Measurements from ENCODE around the gene LPAR2.

GRCh38 chr19:19628501-19629134, 598 bp upstream of the LPAR2 start:
- TF ChIP-seq, protein P1, sequence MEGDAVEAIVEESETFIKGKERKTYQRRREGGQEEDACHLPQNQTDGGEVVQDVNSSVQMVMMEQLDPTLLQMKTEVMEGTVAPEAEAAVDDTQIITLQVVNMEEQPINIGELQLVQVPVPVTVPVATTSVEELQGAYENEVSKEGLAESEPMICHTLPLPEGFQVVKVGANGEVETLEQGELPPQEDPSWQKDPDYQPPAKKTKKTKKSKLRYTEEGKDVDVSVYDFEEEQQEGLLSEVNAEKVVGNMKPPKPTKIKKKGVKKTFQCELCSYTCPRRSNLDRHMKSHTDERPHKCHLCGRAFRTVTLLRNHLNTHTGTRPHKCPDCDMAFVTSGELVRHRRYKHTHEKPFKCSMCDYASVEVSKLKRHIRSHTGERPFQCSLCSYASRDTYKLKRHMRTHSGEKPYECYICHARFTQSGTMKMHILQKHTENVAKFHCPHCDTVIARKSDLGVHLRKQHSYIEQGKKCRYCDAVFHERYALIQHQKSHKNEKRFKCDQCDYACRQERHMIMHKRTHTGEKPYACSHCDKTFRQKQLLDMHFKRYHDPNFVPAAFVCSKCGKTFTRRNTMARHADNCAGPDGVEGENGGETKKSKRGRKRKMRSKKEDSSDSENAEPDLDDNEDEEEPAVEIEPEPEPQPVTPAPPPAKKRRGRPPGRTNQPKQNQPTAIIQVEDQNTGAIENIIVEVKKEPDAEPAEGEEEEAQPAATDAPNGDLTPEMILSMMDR (conservative IDR thresholded peaks at IDR 0.05; ENCODE audit: low read depth in 2 of 2), result no peak
- peak; percentile 96 for TF ChIP-seq POLR2AphosphoS5 (IDR thresholded peaks at IDR 0.05; ENCODE audit: low read depth)
- TF ChIP-seq EZH2 (IDR thresholded peaks at IDR 0.05; ENCODE audit: low read depth, unreplicated experiment), result no peak
- no peak for TF ChIP-seq JUNB (IDR thresholded peaks at IDR 0.05; ENCODE audit: unreplicated experiment)
- TF ChIP-seq, protein P2, sequence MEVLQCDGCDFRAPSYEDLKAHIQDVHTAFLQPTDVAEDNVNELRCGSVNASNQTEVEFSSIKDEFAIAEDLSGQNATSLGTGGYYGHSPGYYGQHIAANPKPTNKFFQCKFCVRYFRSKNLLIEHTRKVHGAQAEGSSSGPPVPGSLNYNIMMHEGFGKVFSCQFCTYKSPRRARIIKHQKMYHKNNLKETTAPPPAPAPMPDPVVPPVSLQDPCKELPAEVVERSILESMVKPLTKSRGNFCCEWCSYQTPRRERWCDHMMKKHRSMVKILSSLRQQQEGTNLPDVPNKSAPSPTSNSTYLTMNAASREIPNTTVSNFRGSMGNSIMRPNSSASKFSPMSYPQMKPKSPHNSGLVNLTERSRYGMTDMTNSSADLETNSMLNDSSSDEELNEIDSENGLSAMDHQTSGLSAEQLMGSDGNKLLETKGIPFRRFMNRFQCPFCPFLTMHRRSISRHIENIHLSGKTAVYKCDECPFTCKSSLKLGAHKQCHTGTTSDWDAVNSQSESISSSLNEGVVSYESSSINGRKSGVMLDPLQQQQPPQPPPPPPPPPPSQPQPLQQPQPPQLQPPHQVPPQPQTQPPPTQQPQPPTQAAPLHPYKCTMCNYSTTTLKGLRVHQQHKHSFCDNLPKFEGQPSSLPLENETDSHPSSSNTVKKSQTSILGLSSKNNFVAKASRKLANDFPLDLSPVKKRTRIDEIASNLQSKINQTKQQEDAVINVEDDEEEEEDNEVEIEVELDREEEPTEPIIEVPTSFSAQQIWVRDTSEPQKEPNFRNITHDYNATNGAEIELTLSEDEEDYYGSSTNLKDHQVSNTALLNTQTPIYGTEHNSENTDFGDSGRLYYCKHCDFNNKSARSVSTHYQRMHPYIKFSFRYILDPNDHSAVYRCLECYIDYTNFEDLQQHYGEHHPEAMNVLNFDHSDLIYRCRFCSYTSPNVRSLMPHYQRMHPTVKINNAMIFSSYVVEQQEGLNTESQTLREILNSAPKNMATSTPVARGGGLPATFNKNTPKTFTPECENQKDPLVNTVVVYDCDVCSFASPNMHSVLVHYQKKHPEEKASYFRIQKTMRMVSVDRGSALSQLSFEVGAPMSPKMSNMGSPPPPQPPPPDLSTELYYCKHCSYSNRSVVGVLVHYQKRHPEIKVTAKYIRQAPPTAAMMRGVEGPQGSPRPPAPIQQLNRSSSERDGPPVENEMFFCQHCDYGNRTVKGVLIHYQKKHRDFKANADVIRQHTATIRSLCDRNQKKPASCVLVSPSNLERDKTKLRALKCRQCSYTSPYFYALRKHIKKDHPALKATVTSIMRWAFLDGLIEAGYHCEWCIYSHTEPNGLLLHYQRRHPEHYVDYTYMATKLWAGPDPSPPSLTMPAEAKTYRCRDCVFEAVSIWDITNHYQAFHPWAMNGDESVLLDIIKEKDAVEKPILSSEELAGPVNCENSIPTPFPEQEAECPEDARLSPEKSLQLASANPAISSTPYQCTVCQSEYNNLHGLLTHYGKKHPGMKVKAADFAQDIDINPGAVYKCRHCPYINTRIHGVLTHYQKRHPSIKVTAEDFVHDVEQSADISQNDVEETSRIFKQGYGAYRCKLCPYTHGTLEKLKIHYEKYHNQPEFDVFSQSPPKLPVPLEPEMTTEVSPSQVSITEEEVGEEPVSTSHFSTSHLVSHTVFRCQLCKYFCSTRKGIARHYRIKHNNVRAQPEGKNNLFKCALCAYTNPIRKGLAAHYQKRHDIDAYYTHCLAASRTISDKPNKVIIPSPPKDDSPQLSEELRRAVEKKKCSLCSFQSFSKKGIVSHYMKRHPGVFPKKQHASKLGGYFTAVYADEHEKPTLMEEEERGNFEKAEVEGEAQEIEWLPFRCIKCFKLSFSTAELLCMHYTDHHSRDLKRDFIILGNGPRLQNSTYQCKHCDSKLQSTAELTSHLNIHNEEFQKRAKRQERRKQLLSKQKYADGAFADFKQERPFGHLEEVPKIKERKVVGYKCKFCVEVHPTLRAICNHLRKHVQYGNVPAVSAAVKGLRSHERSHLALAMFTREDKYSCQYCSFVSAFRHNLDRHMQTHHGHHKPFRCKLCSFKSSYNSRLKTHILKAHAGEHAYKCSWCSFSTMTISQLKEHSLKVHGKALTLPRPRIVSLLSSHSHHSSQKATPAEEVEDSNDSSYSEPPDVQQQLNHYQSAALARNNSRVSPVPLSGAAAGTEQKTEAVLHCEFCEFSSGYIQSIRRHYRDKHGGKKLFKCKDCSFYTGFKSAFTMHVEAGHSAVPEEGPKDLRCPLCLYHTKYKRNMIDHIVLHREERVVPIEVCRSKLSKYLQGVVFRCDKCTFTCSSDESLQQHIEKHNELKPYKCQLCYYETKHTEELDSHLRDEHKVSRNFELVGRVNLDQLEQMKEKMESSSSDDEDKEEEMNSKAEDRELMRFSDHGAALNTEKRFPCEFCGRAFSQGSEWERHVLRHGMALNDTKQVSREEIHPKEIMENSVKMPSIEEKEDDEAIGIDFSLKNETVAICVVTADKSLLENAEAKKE (CRISPR knock-in tag; IDR thresholded peaks at IDR 0.05), result no peak
- TF ChIP-seq, protein P3, sequence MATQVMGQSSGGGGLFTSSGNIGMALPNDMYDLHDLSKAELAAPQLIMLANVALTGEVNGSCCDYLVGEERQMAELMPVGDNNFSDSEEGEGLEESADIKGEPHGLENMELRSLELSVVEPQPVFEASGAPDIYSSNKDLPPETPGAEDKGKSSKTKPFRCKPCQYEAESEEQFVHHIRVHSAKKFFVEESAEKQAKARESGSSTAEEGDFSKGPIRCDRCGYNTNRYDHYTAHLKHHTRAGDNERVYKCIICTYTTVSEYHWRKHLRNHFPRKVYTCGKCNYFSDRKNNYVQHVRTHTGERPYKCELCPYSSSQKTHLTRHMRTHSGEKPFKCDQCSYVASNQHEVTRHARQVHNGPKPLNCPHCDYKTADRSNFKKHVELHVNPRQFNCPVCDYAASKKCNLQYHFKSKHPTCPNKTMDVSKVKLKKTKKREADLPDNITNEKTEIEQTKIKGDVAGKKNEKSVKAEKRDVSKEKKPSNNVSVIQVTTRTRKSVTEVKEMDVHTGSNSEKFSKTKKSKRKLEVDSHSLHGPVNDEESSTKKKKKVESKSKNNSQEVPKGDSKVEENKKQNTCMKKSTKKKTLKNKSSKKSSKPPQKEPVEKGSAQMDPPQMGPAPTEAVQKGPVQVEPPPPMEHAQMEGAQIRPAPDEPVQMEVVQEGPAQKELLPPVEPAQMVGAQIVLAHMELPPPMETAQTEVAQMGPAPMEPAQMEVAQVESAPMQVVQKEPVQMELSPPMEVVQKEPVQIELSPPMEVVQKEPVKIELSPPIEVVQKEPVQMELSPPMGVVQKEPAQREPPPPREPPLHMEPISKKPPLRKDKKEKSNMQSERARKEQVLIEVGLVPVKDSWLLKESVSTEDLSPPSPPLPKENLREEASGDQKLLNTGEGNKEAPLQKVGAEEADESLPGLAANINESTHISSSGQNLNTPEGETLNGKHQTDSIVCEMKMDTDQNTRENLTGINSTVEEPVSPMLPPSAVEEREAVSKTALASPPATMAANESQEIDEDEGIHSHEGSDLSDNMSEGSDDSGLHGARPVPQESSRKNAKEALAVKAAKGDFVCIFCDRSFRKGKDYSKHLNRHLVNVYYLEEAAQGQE (IDR thresholded peaks at IDR 0.05; ENCODE audit: unreplicated experiment), result no peak
- TF ChIP-seq, protein P4, sequence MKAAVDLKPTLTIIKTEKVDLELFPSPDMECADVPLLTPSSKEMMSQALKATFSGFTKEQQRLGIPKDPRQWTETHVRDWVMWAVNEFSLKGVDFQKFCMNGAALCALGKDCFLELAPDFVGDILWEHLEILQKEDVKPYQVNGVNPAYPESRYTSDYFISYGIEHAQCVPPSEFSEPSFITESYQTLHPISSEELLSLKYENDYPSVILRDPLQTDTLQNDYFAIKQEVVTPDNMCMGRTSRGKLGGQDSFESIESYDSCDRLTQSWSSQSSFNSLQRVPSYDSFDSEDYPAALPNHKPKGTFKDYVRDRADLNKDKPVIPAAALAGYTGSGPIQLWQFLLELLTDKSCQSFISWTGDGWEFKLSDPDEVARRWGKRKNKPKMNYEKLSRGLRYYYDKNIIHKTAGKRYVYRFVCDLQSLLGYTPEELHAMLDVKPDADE (IDR thresholded peaks at IDR 0.05), result no peak; the same call in 1 of the 2 replicates
- no peak for TF ChIP-seq CREB1 (CRISPR knock-in tag; IDR thresholded peaks at IDR 0.05; ENCODE audit: low read depth)

Data from GM23338 (cell line).